Measurements from ENCODE around the gene NUAK2. TPM values are rescaled to one million over a fixed set of nuclear protein-coding genes. Genes with fewer than 3 reads are reported as not detected.

The NUAK2 gene
- total RNA-seq, 2 experiments from 2014 or later, result 4.4 to 4.5 TPM

DNA sequence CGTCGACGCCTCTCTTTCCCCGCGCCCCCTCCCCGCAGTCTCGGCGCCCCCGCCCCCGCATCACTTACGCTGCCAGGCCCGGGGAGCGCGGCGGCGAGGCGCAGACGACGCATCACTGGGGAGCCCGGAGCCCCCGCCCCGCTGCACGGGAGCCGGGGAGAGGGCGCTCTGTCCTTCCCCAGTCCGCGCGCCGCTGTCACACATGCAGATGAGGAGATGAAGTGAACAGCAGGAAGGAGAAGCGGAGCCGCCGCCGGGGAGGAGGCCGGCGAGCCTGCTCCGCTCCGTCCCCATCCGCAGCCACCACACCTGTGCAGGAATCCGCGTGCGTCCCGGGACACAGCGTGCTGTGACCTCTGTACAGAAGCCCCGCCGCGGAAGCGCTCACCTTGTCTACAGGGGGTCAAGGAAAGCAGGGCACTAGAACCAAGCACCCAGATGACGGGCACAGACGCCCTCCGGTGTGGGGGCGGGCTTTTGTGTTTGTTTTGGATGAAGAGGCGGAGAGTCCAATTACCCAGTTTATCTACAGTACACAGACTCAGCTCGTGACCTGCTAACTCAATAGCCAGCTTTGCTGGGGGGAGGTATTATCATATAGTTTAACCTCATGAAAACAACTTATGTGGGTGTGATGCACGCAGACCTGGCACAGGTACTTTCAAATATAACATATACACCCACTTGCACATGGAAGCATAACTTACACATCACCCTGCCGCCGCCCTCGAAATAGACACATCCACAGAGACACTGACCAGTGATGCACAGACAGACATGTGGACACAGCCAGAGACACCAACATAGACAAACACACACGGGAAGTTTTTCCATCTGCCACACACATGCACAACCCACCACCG is 22.8 kb upstream of the NUAK2 start:
- peak overlapping the region; percentile 54 for H3K4me3 Mint-ChIP-seq
- H3K4me1 Mint-ChIP-seq (ENCODE audit: low read depth), result peaks cover 8% of the 10 kb centered on the region
- no peaks in the 10 kb centered on the region for H3K36me3 Mint-ChIP-seq
- no peaks in the 10 kb centered on the region for H3K9me3 Mint-ChIP-seq
- H3K27me3 Mint-ChIP-seq, result peaks cover 47% of the 10 kb centered on the region
- ChIA-PET POLR2A (no interaction called here), CTCF (interaction anchor here (1.0 to 2.8 kb wide), 5 partner anchors 7 to 179 kb away, joined by 3 to 11 read pairs (median 8); no protein-coding TSS in a partner anchor)
- intact Hi-C loops (cut with micrococcal nuclease), result no loop called here
- H3K27ac Mint-ChIP-seq, result no peak overlapping the region
- DNase-seq, result peak; percentile 65

GRCh38 chr1:205343431-205344065 is 22.0 kb upstream of the NUAK2 start:
- Mint-ChIP-seq H3K27ac (no peak overlapping the region), H3K36me3 (no peaks in the 10 kb centered on the region), H3K4me3 (no peak overlapping the region), H3K9me3 (no peaks in the 10 kb centered on the region), H3K4me1 (ENCODE audit: low read depth) (peaks cover 8% of the 10 kb centered on the region), H3K27me3 (peaks cover 43% of the 10 kb centered on the region)
- intact Hi-C loops (cut with micrococcal nuclease), result no loop called here
- peak; percentile 36 for DNase-seq
- CTCF ChIA-PET, result no interaction called here
- POLR2A ChIA-PET, result no interaction called here

DNA sequence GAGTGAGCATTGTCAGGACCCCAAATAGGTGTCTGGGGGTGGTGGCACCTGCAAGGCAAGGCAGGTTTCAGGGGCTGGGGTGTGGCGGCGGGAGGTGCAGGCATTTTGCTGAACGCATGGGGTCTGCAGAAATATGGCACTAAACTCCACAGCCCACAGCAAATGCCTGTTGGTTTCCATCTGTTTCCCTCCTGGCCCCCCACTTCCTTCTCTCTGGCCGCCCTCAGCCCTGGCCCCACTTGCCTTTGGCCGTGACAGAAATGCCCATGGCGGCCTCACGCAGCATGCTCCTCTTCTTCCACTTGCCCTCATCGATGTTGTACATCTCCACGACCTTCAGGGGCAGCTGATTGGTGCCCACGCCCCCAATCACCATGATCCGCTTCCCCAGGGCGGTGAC is 21.4 kb upstream of the NUAK2 start:
- Mint-ChIP-seq H3K27ac (no peak overlapping the region), H3K9me3 (no peaks in the 10 kb centered on the region), H3K4me3 (no peak overlapping the region), H3K4me1 (ENCODE audit: low read depth) (peaks cover 8% of the 10 kb centered on the region), H3K27me3 (peaks cover 39% of the 10 kb centered on the region), H3K36me3 (no peaks in the 10 kb centered on the region)
- DNase-seq, result no peak
- intact Hi-C loops (cut with micrococcal nuclease), result no loop called here
- CTCF ChIA-PET, result interaction anchor here (1.0 to 1.2 kb wide), 2 partner anchors 12 to 182 kb away, joined by 3 to 4 read pairs; no protein-coding TSS in a partner anchor
- POLR2A ChIA-PET, result no interaction called here

DNA sequence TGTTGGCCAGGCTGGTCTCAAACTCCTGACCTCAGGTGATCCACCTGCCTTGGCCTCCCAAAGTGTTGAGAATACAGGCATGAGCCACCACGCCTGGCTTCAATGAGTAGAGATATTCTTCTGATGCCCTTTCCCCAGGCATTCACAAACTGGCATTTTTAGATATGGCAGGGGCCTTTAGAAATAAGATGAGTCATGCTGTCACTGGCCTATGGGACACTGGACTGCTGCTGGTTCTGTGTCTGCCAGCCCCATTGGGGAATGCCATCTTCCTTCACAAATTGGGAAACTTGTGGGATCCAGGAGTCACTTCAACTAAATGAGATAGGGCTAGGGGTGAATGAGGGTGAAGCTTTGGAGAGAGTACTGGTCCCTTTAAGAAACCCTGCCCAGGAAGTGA is 19.1 kb upstream of the NUAK2 start:
- intact Hi-C loops (cut with micrococcal nuclease), result no loop called here
- DNase-seq, result no peak
- Mint-ChIP-seq H3K27me3 (peaks cover 26% of the 10 kb centered on the region), H3K27ac (no peak overlapping the region), H3K4me1 (ENCODE audit: low read depth) (peaks cover 8% of the 10 kb centered on the region), H3K36me3 (no peaks in the 10 kb centered on the region), H3K4me3 (no peak overlapping the region), H3K9me3 (no peaks in the 10 kb centered on the region)
- ChIA-PET CTCF (interaction anchor here (1.7 kb wide), 1 partner anchor 67 kb away, joined by 8 read pairs; no protein-coding TSS in a partner anchor), POLR2A (no interaction called here)

DNA sequence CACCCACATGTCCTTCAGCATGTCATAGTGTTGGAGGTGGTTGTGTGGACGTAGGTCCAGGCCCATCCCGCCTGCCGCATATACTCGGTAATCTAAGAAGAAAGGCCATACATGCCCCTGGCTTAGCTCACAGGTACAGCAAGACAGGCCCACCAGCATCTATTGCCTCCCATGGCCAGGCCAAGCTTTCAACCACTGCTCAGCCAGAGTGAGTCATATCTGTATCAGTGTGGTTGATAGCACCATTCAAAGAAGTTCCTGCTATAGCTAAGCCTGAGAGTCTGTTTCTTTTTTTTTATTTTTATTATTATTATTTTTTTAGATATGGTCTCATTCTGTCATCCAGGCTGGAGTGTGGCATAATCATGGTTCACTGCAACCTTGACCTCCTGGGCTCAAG is 18.2 kb upstream of the NUAK2 start:
- no peak for DNase-seq
- no peaks in the 10 kb centered on the region for H3K9me3 Mint-ChIP-seq
- CTCF ChIA-PET, result interaction anchor here (0.6 to 1.9 kb wide), 6 partner anchors 9 to 185 kb away, joined by 3 to 16 read pairs (median 4); no protein-coding TSS in a partner anchor
- intact Hi-C loops (cut with micrococcal nuclease), result loop anchor here (5.0 kb wide), 1 partner anchor 148 kb away; no protein-coding TSS in a partner anchor
- H3K4me3 Mint-ChIP-seq, result no peak overlapping the region
- peaks cover 8% of the 10 kb centered on the region for H3K4me1 Mint-ChIP-seq (ENCODE audit: low read depth)
- POLR2A ChIA-PET, result no interaction called here
- no peak overlapping the region for H3K27ac Mint-ChIP-seq
- no peaks in the 10 kb centered on the region for H3K36me3 Mint-ChIP-seq
- H3K27me3 Mint-ChIP-seq, result peaks cover 19% of the 10 kb centered on the region

DNA sequence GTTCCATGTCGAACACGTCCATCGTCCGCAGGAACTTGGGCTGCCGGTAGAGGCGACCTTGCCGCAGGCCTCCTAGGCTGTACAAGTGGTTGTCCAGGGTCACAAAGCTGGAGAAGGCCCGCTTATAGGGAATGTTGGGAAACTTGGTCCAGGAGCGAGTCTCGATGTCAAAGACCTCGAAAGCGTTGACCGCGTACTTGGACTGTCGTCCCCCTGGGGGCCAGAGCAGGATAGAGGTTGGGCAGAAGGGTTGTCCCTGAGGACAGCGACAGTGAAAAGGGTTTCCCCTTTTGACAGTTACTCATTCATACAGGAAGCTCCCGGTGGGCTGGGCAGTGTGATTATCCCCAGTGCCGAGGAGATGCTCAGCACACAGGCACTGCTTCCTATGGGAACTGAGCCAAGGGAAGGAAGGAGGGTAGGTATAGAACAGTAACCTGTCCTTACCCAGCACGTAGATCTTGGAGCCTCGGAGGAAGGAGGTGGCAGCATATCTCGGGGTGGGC is 17.7 kb upstream of the NUAK2 start:
- POLR2A ChIA-PET, result no interaction called here
- Mint-ChIP-seq H3K9me3 (no peaks in the 10 kb centered on the region), H3K4me3 (no peak overlapping the region), H3K27me3 (peaks cover 14% of the 10 kb centered on the region), H3K27ac (no peak overlapping the region), H3K4me1 (ENCODE audit: low read depth) (peaks cover 4% of the 10 kb centered on the region), H3K36me3 (no peaks in the 10 kb centered on the region)
- CTCF ChIA-PET, result interaction anchor here (0.6 to 28.8 kb wide), 8 partner anchors 10 to 185 kb away, joined by 3 to 1370 read pairs (median 6); no protein-coding TSS in a partner anchor
- no peak for DNase-seq
- intact Hi-C loops (cut with micrococcal nuclease), result loop anchor here (5.0 kb wide), 1 partner anchor 148 kb away; no protein-coding TSS in a partner anchor

- intact Hi-C loops (cut with micrococcal nuclease), result loop anchor here (5.0 kb wide), 1 partner anchor 149 kb away; no protein-coding TSS in a partner anchor
- POLR2A ChIA-PET, result no interaction called here
- DNase-seq, result no peak
Observed at GRCh38 chr1:205338011-205338410, 16.5 kb upstream of the NUAK2 start.

GRCh38 chr1:205337481-205337880 is 15.9 kb upstream of the NUAK2 start:
- H3K27me3 Mint-ChIP-seq, result peaks cover 4% of the 10 kb centered on the region
- POLR2A ChIA-PET, result interaction anchor here (0.6 kb wide), 1 partner anchor 148 kb away, joined by 3 read pairs; no protein-coding TSS in a partner anchor

More at GRCh38 chr1:205338011-205338410, 16.5 kb upstream of the NUAK2 start:
- Mint-ChIP-seq H3K27ac (no peak overlapping the region), H3K36me3 (no peaks in the 10 kb centered on the region), H3K27me3 (peaks cover 10% of the 10 kb centered on the region), H3K4me3 (no peak overlapping the region), H3K9me3 (no peaks in the 10 kb centered on the region), H3K4me1 (ENCODE audit: low read depth) (peaks cover 3% of the 10 kb centered on the region)
- CTCF ChIA-PET, result interaction anchor here (0.7 to 28.8 kb wide), 10 partner anchors 7 to 184 kb away, joined by 3 to 1370 read pairs (median 22); no protein-coding TSS in a partner anchor

DNA sequence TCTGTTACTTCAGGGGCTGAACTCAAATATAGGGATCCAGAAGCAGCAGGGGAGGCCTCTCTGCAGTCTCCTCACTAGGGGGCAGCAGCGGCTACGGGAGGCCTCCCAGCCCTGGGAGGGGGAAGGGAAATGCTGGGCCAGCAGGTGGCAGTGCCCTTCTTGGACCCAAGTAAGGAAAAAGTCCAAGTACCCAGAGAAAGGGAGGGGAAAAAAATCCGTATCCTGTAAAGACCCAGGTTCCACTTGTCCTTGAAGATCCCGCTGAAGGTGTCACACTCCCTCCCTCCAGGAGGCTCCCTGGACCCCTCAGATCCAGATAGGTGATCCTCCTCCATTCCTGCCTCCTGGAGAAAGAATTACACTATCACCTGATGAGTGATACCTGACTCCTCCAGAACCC is 14.1 kb upstream of the NUAK2 start:
- H3K27me3 Mint-ChIP-seq, result no peaks in the 10 kb centered on the region
- H3K9me3 Mint-ChIP-seq, result no peaks in the 10 kb centered on the region
- peak; percentile 89 for DNase-seq
- no peak overlapping the region for H3K4me3 Mint-ChIP-seq
- POLR2A ChIA-PET, result no interaction called here
- CTCF ChIA-PET, result interaction anchor here (0.6 to 28.8 kb wide), 32 partner anchors 10 to 350 kb away, joined by 3 to 1370 read pairs (median 4); partner anchors contain the start of gene NUAK2
- no peak overlapping the region for H3K27ac Mint-ChIP-seq
- H3K4me1 Mint-ChIP-seq (ENCODE audit: low read depth), result peaks cover 3% of the 10 kb centered on the region
- no peaks in the 10 kb centered on the region for H3K36me3 Mint-ChIP-seq
- intact Hi-C loops (cut with micrococcal nuclease), result loop anchor here (1.0 to 5.0 kb wide), 2 partner anchors 152 to 189 kb away; no protein-coding TSS in a partner anchor

More at GRCh38 chr1:205337481-205337880, 15.9 kb upstream of the NUAK2 start:
- no peaks in the 10 kb centered on the region for H3K9me3 Mint-ChIP-seq
- CTCF ChIA-PET, result interaction anchor here (0.6 to 28.8 kb wide), 20 partner anchors 8 to 295 kb away, joined by 3 to 1370 read pairs (median 4); no protein-coding TSS in a partner anchor
- H3K27ac Mint-ChIP-seq, result no peak overlapping the region
- H3K4me1 Mint-ChIP-seq (ENCODE audit: low read depth), result peaks cover 3% of the 10 kb centered on the region
- DNase-seq, result no peak
- intact Hi-C loops (cut with micrococcal nuclease), result loop anchor here (5.0 kb wide), 1 partner anchor 150 kb away; no protein-coding TSS in a partner anchor
- no peaks in the 10 kb centered on the region for H3K36me3 Mint-ChIP-seq
- H3K4me3 Mint-ChIP-seq, result no peak overlapping the region

DNA sequence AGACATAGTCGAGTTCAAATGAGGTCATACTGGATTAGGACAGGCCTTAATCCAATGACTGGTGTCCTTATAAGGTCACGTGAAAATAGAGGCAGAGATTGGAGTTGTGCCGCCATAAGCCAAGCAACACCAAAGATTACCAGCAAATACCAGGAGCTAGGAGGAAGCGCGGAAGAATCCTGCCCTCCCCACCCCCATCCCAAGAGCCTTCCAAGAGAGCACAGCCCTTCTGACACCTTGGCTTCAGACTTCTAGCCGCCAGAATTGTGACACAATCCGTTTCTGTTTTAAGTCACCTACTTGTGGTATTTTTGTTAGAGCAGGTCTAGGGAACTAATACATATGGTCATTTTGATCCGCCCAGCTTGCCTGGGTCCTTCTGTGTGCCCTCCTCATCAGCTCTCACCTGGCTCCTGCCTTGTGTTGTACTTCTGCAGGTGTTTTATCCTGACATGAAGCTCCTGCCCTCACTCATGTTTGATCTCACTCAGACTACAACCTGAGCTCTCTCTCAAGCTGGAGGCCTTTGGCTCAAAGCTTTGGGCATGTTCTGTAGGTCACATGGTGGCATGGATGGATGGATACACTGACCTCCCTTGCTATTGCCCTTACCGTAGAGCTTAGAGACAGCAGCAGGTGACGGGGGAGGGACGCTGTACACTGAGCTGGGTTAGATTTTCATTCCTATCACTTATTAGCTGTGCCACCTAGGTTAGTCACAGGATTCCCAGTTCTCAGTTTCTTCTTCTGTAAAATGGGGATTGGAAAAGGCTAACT is 10.7 kb upstream of the NUAK2 start:
- Mint-ChIP-seq H3K9me3 (no peaks in the 10 kb centered on the region), H3K27ac (no peak overlapping the region), H3K4me1 (ENCODE audit: low read depth) (no peaks in the 10 kb centered on the region), H3K27me3 (peaks cover 2% of the 10 kb centered on the region), H3K36me3 (no peaks in the 10 kb centered on the region), H3K4me3 (no peak overlapping the region)
- no peak for DNase-seq
- intact Hi-C loops (cut with micrococcal nuclease), result no loop called here
- ChIA-PET POLR2A (interaction anchor here (0.6 kb wide), 1 partner anchor 73 kb away, joined by 3 read pairs; no protein-coding TSS in a partner anchor), CTCF (interaction anchor here (0.7 to 28.8 kb wide), 5 partner anchors 8 to 327 kb away, joined by 3 to 1370 read pairs (median 14); no protein-coding TSS in a partner anchor)

GRCh38 chr1:205330150-205330549 is 8.6 kb upstream of the NUAK2 start:
- H3K36me3 Mint-ChIP-seq, result no peaks in the 10 kb centered on the region
- no peak overlapping the region for H3K27ac Mint-ChIP-seq
- no peak overlapping the region for H3K4me3 Mint-ChIP-seq
- ChIA-PET POLR2A (no interaction called here), CTCF (interaction anchor here (5.0 to 28.8 kb wide), 2 partner anchors 50 to 194 kb away, joined by 27 to 1370 read pairs; no protein-coding TSS in a partner anchor)
- DNase-seq, result no peak
- peaks cover 4% of the 10 kb centered on the region for H3K27me3 Mint-ChIP-seq
- intact Hi-C loops (cut with micrococcal nuclease), result no loop called here
- H3K4me1 Mint-ChIP-seq (ENCODE audit: low read depth), result peaks cover 5% of the 10 kb centered on the region
- no peaks in the 10 kb centered on the region for H3K9me3 Mint-ChIP-seq
